Heart right ventricle (tissue), 16 donors: ENCODE results near the gene SLC39A11. TPM values are rescaled to one million over a fixed set of nuclear protein-coding genes. Genes with fewer than 3 reads are reported as not detected.

Experiments
- ATAC-seq, 8 donors: fragments of 200-7000 bp; cut with Tn5 transposase; one replicate each; pipeline ENCODE4 v1.9.1; 2020; ENCODE audit warnings: mild to moderate bottlenecking in 8 of 8, moderate library complexity in 8 of 8, moderate number of reproducible peaks in 1 of 8
- DNase-seq, 2 donors: peaks; one replicate each; pipeline ENCODE4 v3.0.0-alpha.2; 2020
- H3K27ac ChIP-seq, 10 donors: fragments of 200-600 bp; sonication (generic) in 2 of 10; one replicate each; pipeline versions ENCODE4 v1.5.0 to v1.8.0; 2020 to 2022; ENCODE audit warnings: mild to moderate bottlenecking in 3 of 10
- H3K27me3 ChIP-seq, 7 donors: fragments of 200-600 bp; one replicate each; pipeline ENCODE4 v1.8.0; 2021 to 2022; ENCODE audit warnings: mild to moderate bottlenecking in 2 of 7
- H3K36me3 ChIP-seq, 9 donors: fragments of 200-600 bp; sonication (generic) in 1 of 9; one replicate each; pipeline versions ENCODE4 v1.5.0 to v1.8.0; 2020 to 2022; ENCODE audit warnings: mild to moderate bottlenecking in 2 of 9
- H3K4me1 ChIP-seq, 9 donors: fragments of 200-600 bp; sonication (generic) in 1 of 9; one replicate each; pipeline versions ENCODE4 v1.5.0 to v1.8.0; 2020 to 2022; ENCODE audit warnings: mild to moderate bottlenecking in 4 of 9
- H3K4me3 ChIP-seq, 10 donors: fragments of 200-600 bp; sonication (generic) in 2 of 10; one replicate each; pipeline versions ENCODE4 v1.5.0 to v1.8.0; 2020 to 2022; ENCODE audit warnings: mild to moderate bottlenecking in 7 of 10, moderate library complexity in 2 of 10
- H3K9me3 ChIP-seq, 11 donors: fragments of 200-600 bp in 10 of 11; sonication (generic) in 2 of 11; one replicate each; pipeline versions ENCODE4 v1.5.0 to v1.8.0; 2013 to 2022; ENCODE audit warnings: mild to moderate bottlenecking in 2 of 11, control low read depth in 1 of 11, moderate library complexity in 1 of 11
- CTCF ChIP-seq, 9 donors: fragments of 200-600 bp; sonication (generic) in 2 of 9; IDR thresholded peaks; one replicate each; pipeline versions ENCODE4 v1.5.0 to v1.8.0; 2021 to 2022; ENCODE audit warnings: antibody characterized with exemption in 9 of 9, mild to moderate bottlenecking in 5 of 9, moderate library complexity in 1 of 9
- WGBS, 2 donors: extraction: QIAGEN DNeasy Blood & Tissue Kit; methylation state at CpG; one replicate each; pipeline ENCODE4 v1.1.7; 2013; ENCODE audit warnings: inconsistent platforms in 1 of 2; 5-methylcytosine and 5-hydroxymethylcytosine counted together
- intact Hi-C, 10 donors: fragments of 100-400 bp; cut with DNase I; formaldehyde crosslinking; loops; one replicate each; pipeline versions ENCODE4 v1.11.1 to v1.14.2; 2022
- polyA plus RNA-seq, 2 donors: library from polyadenylated mRNA; stranded (reverse); fragments of 200-250 nt; gene quantifications; one replicate each; pipeline ENCODE4 v1.2.3, GENCODE V29; 2013
- total RNA-seq, 10 donors: library from RNA; stranded (reverse); fragmentation: NEBNext Ultra II Directional in 3 of 10; extraction: Animal tissue kit (Norgen Biotek cat#: 25700) in 3 of 10; gene quantifications; one replicate each; pipeline versions ENCODE4 v1.2.1 to v1.2.4, GENCODE V29; 2021 to 2023
- donor health status: Arrhythmogenic right ventricular cardiomyopathy.
- donor health status: ischemic (EF 13 %, LVEDD 7.1; RV severe dilation, severe dysfunction).
- donor health status: healthy with polysubstance abuse.
- donor health status: DM: no; HTN: yes; CAD: no.
- donor health status: DM: no; HTN: no; CAD: no.
- donor health status: ischemic (EF 25% LVEDD 6.9; RV normal size, moderate dysfunction).
- donor health status: ischemic (EF 25% LVEDD 5.7; RV mildly dilated, moderate dysfunction).
- donor health status: healthy.
- donor health status: DM: yes; HTN: yes; CAD: no.
- donor health status: Ischemic cardiomyopathy.
- donor health status: ischemic (EF 35%, LVEDD 5.7; RV mildly dilated, moderate dysfunction).
- donor health status: nonischemic (EF 11% LVEDD 7.7; RV severe dilation, severe dysfunction).
- donor health status: DM: yes; HTN: yes; CAD: no.
- donor health status: PGD.
- donor health status: ischemic (EF 29% LVEDD 5.4; RV normal size, mild dysfunction).
- donor health status: nonischemic (EF 23%, LVEDD 6.1; RV moderate dilation, normal function).

Gene SLC39A11
- total and polyA plus RNA-seq, 12 donors: 2.4 to 11.3 (median 6.4) TPM

GRCh38 chr17:72970797-72971196 is 121.7 kb downstream of the SLC39A11 start:
- 90 to 91% methylated on average over 10 of the region's 10 CpGs for WGBS, 2 donors
- no peak for TF ChIP-seq CTCF (IDR thresholded peaks at IDR 0.05)
- Histone ChIP-seq H3K27me3 (no peaks in the 10 kb centered on the region), H3K27ac (no peak overlapping the region), H3K4me3 (no peak overlapping the region), H3K36me3 (no peaks in the 10 kb centered on the region), H3K4me1 (peaks cover 0 to 12% (median 0%) of the 10 kb centered on the region in 9 donors), H3K9me3 (peaks cover 0 to 7% (median 0%) of the 10 kb centered on the region in 11 donors)
- no peak for ATAC-seq
- DNase-seq: no peak
- intact Hi-C loops: no loop called here

- H3K27me3 ChIP-seq: no peaks in the 10 kb centered on the region
Observed at GRCh38 chr17:72970246-72970645, 122.2 kb downstream of the SLC39A11 start.

GRCh38 chr17:72969293-72969906 is 123.1 kb downstream of the SLC39A11 start:
- no peak for DNase-seq
- 90 to 91% methylated on average over 5 of the region's 5 CpGs for WGBS, 2 donors

More at GRCh38 chr17:72970246-72970645, 122.2 kb downstream of the SLC39A11 start:
- DNase-seq (no peak), ATAC-seq (no peak)
- no peak for TF ChIP-seq CTCF (IDR thresholded peaks at IDR 0.05)
- H3K36me3 ChIP-seq: no peaks in the 10 kb centered on the region
- peaks cover 0 to 12% (median 0%) of the 10 kb centered on the region in 9 donors for H3K4me1 ChIP-seq
- H3K4me3 ChIP-seq: no peak overlapping the region
- peaks cover 0 to 2% (median 0%) of the 10 kb centered on the region in 11 donors for H3K9me3 ChIP-seq
- H3K27ac ChIP-seq: no peak overlapping the region
- intact Hi-C loops: no loop called here
- 67 to 73% methylated on average over 5 of the region's 5 CpGs for WGBS, 2 donors

GRCh38 chr17:72968798-72969197 is 123.7 kb downstream of the SLC39A11 start:
- H3K27ac ChIP-seq: no peak overlapping the region
- intact Hi-C loops: no loop called here
- H3K9me3 ChIP-seq: no peaks in the 10 kb centered on the region
- no peak for ATAC-seq
- DNase-seq: no peak
- TF ChIP-seq CTCF (IDR thresholded peaks at IDR 0.05): no peak
- H3K36me3 ChIP-seq: no peaks in the 10 kb centered on the region
- WGBS, 2 donors: 83 to 90% methylated on average over 9 of the region's 9 CpGs
- H3K4me1 ChIP-seq: peaks cover 0 to 12% (median 0%) of the 10 kb centered on the region in 9 donors
- H3K27me3 ChIP-seq: no peaks in the 10 kb centered on the region
- no peak overlapping the region for H3K4me3 ChIP-seq

More at GRCh38 chr17:72969293-72969906, 123.1 kb downstream of the SLC39A11 start:
- Histone ChIP-seq H3K36me3 (no peaks in the 10 kb centered on the region), H3K4me3 (no peak overlapping the region), H3K27ac (no peak overlapping the region), H3K4me1 (peaks cover 0 to 12% (median 0%) of the 10 kb centered on the region in 9 donors), H3K9me3 (no peaks in the 10 kb centered on the region), H3K27me3 (no peaks in the 10 kb centered on the region)
- intact Hi-C loops: no loop called here
- no peak for TF ChIP-seq CTCF (IDR thresholded peaks at IDR 0.05)
- ATAC-seq: no peak
